HTR-8/SVneo (cell line): ENCODE data around the gene PSTPIP1.
"Not testable (repeated sequence)": the region's sequence is repeated elsewhere in the genome, so short reads cannot be mapped to it uniquely, and the experiment has no call there.

Experiments used
- DNase-seq: peaks from one replicate; pipeline ENCODE4 v3.0.0; 2011; ENCODE audit warnings: low spot score, mixed read lengths; ENCODE audit not compliant: insufficient read length
- FAIRE-seq: peaks from 2 replicates; lab custom pipeline; 2011; peaks lifted over from hg19 to GRCh38; lab: Jason Lieb, UNC

The PSTPIP1 gene

GRCh38 chr15:76994971-76995945 lies at the start of gene PSTPIP1:
Gene PSTPIP1 (plus strand): TSS chr15:76995126. CDS start chr15:76995574, 448 bp downstream.
- DNase-seq (no peak), FAIRE-seq (no peak)

GRCh38 chr15:76945494-76946093 lies 49.3 kb upstream of the PSTPIP1 start:
- DNase-seq (no peak), FAIRE-seq (no peak)

- FAIRE-seq = no peak
- DNase-seq = no peak
These were observed 47.5 kb upstream of the PSTPIP1 start for GRCh38 chr15:76947454-76947853.

GRCh38 chr15:76951220-76951619 lies 43.7 kb upstream of the PSTPIP1 start:
- DNase-seq (no peak), FAIRE-seq (no peak)

- FAIRE-seq = no peak
- no peak for DNase-seq
These were observed 41.0 kb upstream of the PSTPIP1 start for GRCh38 chr15:76953913-76954312.

GRCh38 chr15:76954744-76955143 lies 40.2 kb upstream of the PSTPIP1 start:
- FAIRE-seq = no peak
- DNase-seq = no peak

- no peak for FAIRE-seq
- DNase-seq = no peak
These were observed 33.5 kb upstream of the PSTPIP1 start for GRCh38 chr15:76961268-76962011.

GRCh38 chr15:76962337-76963013 lies 32.5 kb upstream of the PSTPIP1 start:
- FAIRE-seq = no peak
- DNase-seq = no peak

- DNase-seq = no peak
- FAIRE-seq = no peak
These were observed 31.3 kb upstream of the PSTPIP1 start for GRCh38 chr15:76963596-76963995.

- FAIRE-seq (no peak), DNase-seq (no peak)
These were observed 30.8 kb upstream of the PSTPIP1 start for GRCh38 chr15:76964157-76964556.

GRCh38 chr15:76966051-76966450 lies 28.9 kb upstream of the PSTPIP1 start:
- DNase-seq, FAIRE-seq: not testable (repeated sequence)

GRCh38 chr15:76967067-76967466 lies 27.9 kb upstream of the PSTPIP1 start:
- DNase-seq = no peak
- no peak for FAIRE-seq

GRCh38 chr15:76968306-76968705 lies 26.6 kb upstream of the PSTPIP1 start:
- FAIRE-seq = no peak
- DNase-seq = no peak

- DNase-seq = no peak
- FAIRE-seq = no peak
These were observed 22.3 kb upstream of the PSTPIP1 start for GRCh38 chr15:76972389-76973361.

- DNase-seq (peak; percentile 37), FAIRE-seq (no peak)
These were observed 21.6 kb upstream of the PSTPIP1 start for GRCh38 chr15:76973362-76973743.

GRCh38 chr15:76973906-76974305 lies 21.0 kb upstream of the PSTPIP1 start:
- FAIRE-seq (no peak), DNase-seq (no peak)

GRCh38 chr15:76974456-76975036 lies 20.4 kb upstream of the PSTPIP1 start:
- DNase-seq (no peak), FAIRE-seq (no peak)

- FAIRE-seq (no peak), DNase-seq (no peak)
These were observed 18.8 kb upstream of the PSTPIP1 start for GRCh38 chr15:76976141-76976540.
